Smooth muscle cell (in vitro differentiated cells): ENCODE results near the gene B4GALNT3. TPM values are rescaled to one million over a fixed set of nuclear protein-coding genes. Genes with fewer than 3 reads are reported as not detected.

Experiments
- DNase-seq: peaks from one replicate; lab custom pipeline; 2025; ENCODE audit not compliant: unreplicated experiment; lab: John Stamatoyannopoulos, UW
- H2AFZ ChIP-seq: fragments of 200-600 bp; sonication (generic); 2 replicates; pipeline ENCODE4 v1.6.0; 2016; ENCODE audit warnings: antibody characterized with exemption, low read depth, mild to moderate bottlenecking
- H3F3A ChIP-seq: fragments of 200-600 bp; sonication (generic); 2 replicates; pipeline ENCODE4 v1.6.0; 2017; ENCODE audit warnings: antibody characterized with exemption, low read depth
- H3K27ac ChIP-seq: fragments of 200-600 bp; sonication (generic); 2 replicates; pipeline ENCODE4 v1.5.1; 2016; ENCODE audit warnings: low read depth, mild to moderate bottlenecking
- H3K27me3 ChIP-seq: fragments of 200-600 bp; sonication (generic); 2 replicates; pipeline ENCODE4 v1.6.1; 2016; ENCODE audit warnings: low read depth, mild to moderate bottlenecking
- H3K36me3 ChIP-seq: fragments of 200-600 bp; sonication (generic); 2 replicates; pipeline ENCODE4 v1.5.1; 2016; ENCODE audit warnings: low read depth
- H3K4me1 ChIP-seq: fragments of 200-600 bp; sonication (generic); 2 replicates; pipeline ENCODE4 v1.5.1; 2016; ENCODE audit warnings: low read depth
- H3K4me2 ChIP-seq: fragments of 200-600 bp; sonication (generic); 2 replicates; pipeline ENCODE4 v1.6.0; 2016; ENCODE audit warnings: mild to moderate bottlenecking
- H3K4me3 ChIP-seq: fragments of 200-600 bp; sonication (generic); 2 replicates; pipeline ENCODE4 v1.5.1; 2016; ENCODE audit warnings: mild to moderate bottlenecking
- H3K79me2 ChIP-seq: fragments of 200-600 bp; sonication (generic); 2 replicates; pipeline ENCODE4 v1.6.0; 2016; ENCODE audit warnings: low read depth, mild to moderate bottlenecking
- H3K9ac ChIP-seq: fragments of 200-600 bp; sonication (generic); 2 replicates; pipeline ENCODE4 v1.6.0; 2016; ENCODE audit warnings: low read depth
- H3K9me3 ChIP-seq: fragments of 200-600 bp; sonication (generic); replicated peaks from 2 replicates; pipeline ENCODE4 v1.5.1; 2016; ENCODE audit warnings: low read depth
- H4K20me1 ChIP-seq: fragments of 200-600 bp; sonication (generic); 2 replicates; pipeline ENCODE4 v1.6.0; 2016; ENCODE audit warnings: low read depth
- CTCF ChIP-seq: fragments of 200-600 bp; sonication (generic); IDR thresholded peaks from 2 replicates; pipeline ENCODE4 v1.5.1; 2017; ENCODE audit warnings: borderline replicate concordance, mild to moderate bottlenecking, antibody characterized with exemption; ENCODE audit not compliant: insufficient read depth, poor library complexity, severe bottlenecking
- WGBS: methylation state at CpG from one replicate; pipeline ENCODE4 v1.1.7; 2016; ENCODE audit warnings: low lambda C conversion rate; 5-methylcytosine and 5-hydroxymethylcytosine counted together
- polyA plus RNA-seq: library from polyadenylated mRNA; unstranded; fragments of >200 nt; fragmentation: Nextera tagmentation; extraction: Ambion mirVana; gene quantifications from 2 replicates; pipeline ENCODE4 v1.2.1, GENCODE V29; 2016
- total RNA-seq: library from RNA; depleted of rRNA; stranded (reverse); fragments of >200 nt; gene quantifications from 2 replicates; pipeline ENCODE4 v1.2.3, GENCODE V29; 2014

Gene B4GALNT3
- total and polyA plus RNA-seq, 2 experiments from 2014 or later, result 5.1 to 5.7 TPM

GRCh38 chr12:532908-533565, 73.3 kb downstream of the B4GALNT3 start:
- no peak overlapping the region for H2AFZ ChIP-seq
- peak overlapping the region; percentile 82 for H3K9ac ChIP-seq

GRCh38 chr12:533718-534117, 74.0 kb downstream of the B4GALNT3 start:
- Histone ChIP-seq H2AFZ (no peak overlapping the region), H4K20me1 (no peaks in the 10 kb centered on the region), H3K9ac (peak overlapping the region; percentile 82), H3K27ac (peak overlapping the region; percentile 97), H3K4me2 (peak overlapping the region; percentile 56), H3K36me3 (no peaks in the 10 kb centered on the region), H3F3A (no peaks in the 10 kb centered on the region), H3K79me2 (no peaks in the 10 kb centered on the region), H3K27me3 (no peaks in the 10 kb centered on the region), H3K4me3 (no peak overlapping the region), H3K9me3 (no peaks in the 10 kb centered on the region), H3K4me1 (peaks cover 5% of the 10 kb centered on the region)
- TF ChIP-seq CTCF, result no peak
- no peak for DNase-seq
- 79% methylated on average over 13 of the region's 14 CpGs for WGBS

More at GRCh38 chr12:532908-533565, 73.3 kb downstream of the B4GALNT3 start:
- Histone ChIP-seq H3K4me2 (peak overlapping the region; percentile 56), H4K20me1 (no peaks in the 10 kb centered on the region), H3K79me2 (no peaks in the 10 kb centered on the region), H3F3A (no peaks in the 10 kb centered on the region), H3K4me3 (no peak overlapping the region), H3K4me1 (peaks cover 5% of the 10 kb centered on the region), H3K27me3 (no peaks in the 10 kb centered on the region), H3K27ac (peak overlapping the region; percentile 97), H3K9me3 (no peaks in the 10 kb centered on the region), H3K36me3 (no peaks in the 10 kb centered on the region)
- DNase-seq, result no peak
- TF ChIP-seq CTCF, result no peak
- 48% methylated on average over 9 of the region's 9 CpGs for WGBS

- Histone ChIP-seq H2AFZ (no peak overlapping the region), H3K79me2 (no peaks in the 10 kb centered on the region), H3K9me3 (no peaks in the 10 kb centered on the region), H3K4me1 (peaks cover 5% of the 10 kb centered on the region), H3K27ac (peak overlapping the region; percentile 97), H3K4me3 (no peak overlapping the region), H3K27me3 (no peaks in the 10 kb centered on the region), H3K9ac (no peak overlapping the region), H3K36me3 (no peaks in the 10 kb centered on the region), H3F3A (no peaks in the 10 kb centered on the region), H4K20me1 (no peaks in the 10 kb centered on the region), H3K4me2 (no peak overlapping the region)
- WGBS, result 88% methylated on average over 11 of the region's 14 CpGs
- DNase-seq, result no peak
- TF ChIP-seq CTCF, result no peak
Measured at GRCh38 chr12:534216-534615, 74.5 kb downstream of the B4GALNT3 start.

- H2AFZ ChIP-seq, result no peak overlapping the region
- no peaks in the 10 kb centered on the region for H3K79me2 ChIP-seq
- no peak overlapping the region for H3K9ac ChIP-seq
- no peaks in the 10 kb centered on the region for H3F3A ChIP-seq
- no peaks in the 10 kb centered on the region for H3K27me3 ChIP-seq
- no peak for DNase-seq
- no peak overlapping the region for H3K4me2 ChIP-seq
- H4K20me1 ChIP-seq, result no peaks in the 10 kb centered on the region
- H3K4me3 ChIP-seq, result no peak overlapping the region
- 88% methylated on average over 7 of the region's 7 CpGs for WGBS
- H3K36me3 ChIP-seq, result no peaks in the 10 kb centered on the region
- H3K27ac ChIP-seq, result no peak overlapping the region
- peaks cover 5% of the 10 kb centered on the region for H3K4me1 ChIP-seq
- no peaks in the 10 kb centered on the region for H3K9me3 ChIP-seq
- TF ChIP-seq CTCF, result no peak
Measured at GRCh38 chr12:535396-535795, 75.7 kb downstream of the B4GALNT3 start.
